Measurements from ENCODE around the gene ASTN2. TPM values are rescaled to one million over a fixed set of nuclear protein-coding genes. Genes with fewer than 3 reads are reported as not detected.

ASTN2 gene
- total RNA-seq, 1 experiment from 2014 or later = 11.5 TPM

GRCh38 chr9:117414220-117414905 lies 494 bp downstream of the ASTN2 start:
- DNase-seq (ENCODE audit: extremely low read depth, low read depth) = no peak

GRCh38 chr9:117413346-117414219 lies 1.3 kb downstream of the ASTN2 start:
- no peak for DNase-seq (ENCODE audit: extremely low read depth, low read depth)

- no peak for DNase-seq (ENCODE audit: extremely low read depth, low read depth)
Measured at GRCh38 chr9:117412841-117413240, 2.0 kb downstream of the ASTN2 start.

DNA sequence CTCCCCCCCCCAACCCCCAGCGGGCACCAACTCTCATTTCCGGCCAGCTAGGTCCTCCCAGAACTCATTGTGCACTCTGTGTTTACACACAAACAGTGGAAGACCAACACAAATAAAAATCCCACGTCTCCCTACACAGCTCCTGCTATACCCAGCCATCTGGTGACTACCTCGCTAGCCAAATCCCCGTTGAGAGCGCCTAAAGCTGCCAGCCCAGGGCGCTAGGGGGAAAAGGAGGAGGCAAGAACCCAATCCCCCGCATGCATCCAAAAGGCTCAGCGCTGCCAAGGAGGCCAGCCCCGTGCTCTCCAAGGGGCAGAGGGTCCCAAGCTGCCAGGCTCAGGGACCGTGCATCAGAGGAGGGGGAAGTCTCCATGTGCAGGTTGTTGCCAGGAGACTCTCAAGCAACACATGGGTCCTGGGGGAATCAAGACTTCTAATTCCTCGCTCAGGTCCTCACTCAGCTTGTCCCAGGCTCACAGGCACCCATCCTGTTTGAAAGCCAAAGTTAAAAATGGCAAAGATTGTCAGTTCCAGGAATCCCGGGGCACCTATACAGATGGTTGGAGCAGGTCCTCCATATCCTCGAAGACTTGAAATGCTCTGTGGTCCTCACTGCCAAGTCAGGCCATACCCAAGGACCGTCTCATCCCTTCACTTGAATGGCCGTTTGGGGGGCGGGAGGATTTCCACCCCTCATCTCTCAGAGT lies 2.7 kb downstream of the ASTN2 start:
- no peak for DNase-seq (ENCODE audit: extremely low read depth, low read depth)

- peak; percentile 59 for DNase-seq (ENCODE audit: extremely low read depth, low read depth)
Measured at GRCh38 chr9:117411547-117411946, 3.3 kb downstream of the ASTN2 start.

DNA sequence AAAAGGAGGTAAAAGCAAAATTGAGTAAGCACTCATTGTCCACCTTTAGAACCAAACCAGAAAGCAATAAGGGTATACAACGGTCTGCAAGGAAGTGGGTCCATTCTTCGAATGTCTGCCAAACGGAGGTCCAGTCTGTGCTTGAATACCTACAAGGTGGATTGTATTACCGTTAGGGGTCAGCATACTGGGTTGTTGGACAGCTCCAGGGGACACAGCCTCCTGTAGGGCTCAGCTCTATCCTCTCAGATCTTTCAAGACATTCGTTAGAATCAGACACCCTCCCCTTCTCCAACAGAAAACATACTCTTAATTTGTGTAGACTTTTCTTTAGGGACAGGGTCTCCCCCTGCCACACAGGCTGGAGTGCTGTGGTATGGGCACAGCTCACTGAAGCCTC lies 5.5 kb downstream of the ASTN2 start:
- no peak for DNase-seq (ENCODE audit: extremely low read depth, low read depth)

DNA sequence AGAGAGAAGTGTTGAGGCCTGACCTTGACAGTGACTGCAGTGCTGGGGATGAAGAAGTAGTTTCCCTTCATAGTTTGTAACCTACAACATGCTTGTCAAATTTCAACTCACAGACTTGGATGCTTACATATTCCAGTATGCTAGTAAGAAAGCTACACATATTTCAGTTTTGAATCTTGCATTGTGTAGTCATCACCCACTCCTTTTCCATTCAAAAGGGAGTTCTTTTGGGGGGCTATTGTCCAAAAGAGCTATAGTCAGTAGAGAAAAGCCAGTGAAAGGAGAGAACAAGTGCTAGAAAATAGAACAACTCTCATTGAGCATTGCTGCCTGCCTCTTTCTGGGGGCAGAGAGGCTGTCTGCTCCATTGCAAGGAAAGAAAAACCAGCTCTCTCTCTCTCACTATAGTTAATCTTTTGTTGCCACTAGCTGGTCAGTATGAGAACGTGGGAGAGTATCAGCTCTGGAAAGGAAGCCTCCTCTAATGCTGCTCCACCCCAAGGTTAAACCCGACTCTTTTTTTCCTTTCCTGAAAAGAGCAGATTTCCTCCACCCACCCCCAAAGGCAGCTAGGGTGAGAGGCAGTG lies 7.3 kb downstream of the ASTN2 start:
- no peak for DNase-seq (ENCODE audit: extremely low read depth, low read depth)

GRCh38 chr9:117405950-117406705 lies 8.7 kb downstream of the ASTN2 start:
- no peak for DNase-seq (ENCODE audit: extremely low read depth, low read depth)

- DNase-seq (ENCODE audit: extremely low read depth, low read depth) = no peak
Measured at GRCh38 chr9:117403848-117404247, 11.0 kb downstream of the ASTN2 start.

GRCh38 chr9:117403403-117403811 lies 11.4 kb downstream of the ASTN2 start:
- no peak for DNase-seq (ENCODE audit: extremely low read depth, low read depth)

DNA sequence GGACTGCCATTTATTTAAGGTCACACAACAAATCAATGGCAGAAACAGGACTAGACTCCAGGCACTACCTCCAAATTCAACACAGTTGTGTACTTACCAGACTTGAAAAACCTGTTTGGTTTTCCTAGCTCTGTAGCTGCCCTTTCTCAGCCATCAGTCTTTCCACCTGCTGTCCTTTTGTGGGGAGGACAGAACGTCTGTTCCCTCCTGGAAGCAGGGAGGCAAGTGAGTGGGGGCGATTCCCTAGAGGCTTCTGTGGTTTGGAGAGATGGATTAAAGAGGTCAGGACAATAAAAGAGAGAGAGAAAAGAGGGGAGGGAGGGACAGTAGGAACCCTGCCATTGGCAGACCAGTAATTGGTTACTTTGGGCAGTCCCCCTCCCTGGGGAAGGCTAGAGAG lies 14.7 kb downstream of the ASTN2 start:
- no peak for DNase-seq (ENCODE audit: extremely low read depth, low read depth)

DNA sequence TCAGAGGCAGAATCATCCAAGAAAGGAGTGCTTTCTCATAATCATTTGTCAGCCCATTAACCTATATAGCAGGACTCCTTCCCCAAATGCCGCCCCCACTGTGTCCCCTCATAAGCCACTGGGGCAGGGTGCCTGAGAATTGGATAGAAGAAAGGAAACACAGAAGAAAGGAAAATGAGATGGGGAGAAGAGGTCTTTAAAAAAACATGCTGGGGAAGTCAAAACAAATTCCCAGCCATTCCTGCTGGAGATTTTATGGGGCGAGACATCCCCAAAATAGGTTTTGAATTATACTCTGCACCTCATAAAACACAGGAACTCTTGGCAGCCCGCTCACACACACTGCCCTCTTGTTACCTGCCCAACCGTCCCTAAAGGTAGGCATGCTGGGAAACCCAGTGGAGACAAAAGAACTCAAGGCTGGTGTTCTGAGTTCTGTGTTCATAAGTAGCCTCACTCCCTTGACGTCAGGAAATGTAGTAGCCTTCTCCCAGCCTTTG lies 19.7 kb downstream of the ASTN2 start:
- DNase-seq (ENCODE audit: extremely low read depth, low read depth) = no peak

DNA sequence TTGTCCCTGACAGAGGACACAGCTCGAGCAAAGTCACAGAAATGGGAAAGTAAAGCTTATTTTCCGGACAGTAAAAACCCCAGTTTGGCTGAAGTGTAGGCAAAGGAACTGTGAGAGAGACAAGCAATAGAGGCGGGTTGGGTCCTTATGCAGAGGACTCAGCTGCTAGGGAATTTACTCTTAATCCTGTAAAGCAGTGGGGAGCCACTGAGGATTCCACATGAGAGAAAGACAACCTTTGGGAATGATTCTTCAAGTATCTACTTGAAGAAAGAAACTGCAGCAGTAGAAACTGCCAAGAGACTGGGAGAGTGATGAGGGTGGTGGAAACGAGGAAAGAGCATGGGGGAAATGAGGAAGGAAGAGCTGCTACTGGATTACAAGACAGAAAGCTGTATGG lies 20.2 kb downstream of the ASTN2 start:
- no peak for DNase-seq (ENCODE audit: extremely low read depth, low read depth)

DNA sequence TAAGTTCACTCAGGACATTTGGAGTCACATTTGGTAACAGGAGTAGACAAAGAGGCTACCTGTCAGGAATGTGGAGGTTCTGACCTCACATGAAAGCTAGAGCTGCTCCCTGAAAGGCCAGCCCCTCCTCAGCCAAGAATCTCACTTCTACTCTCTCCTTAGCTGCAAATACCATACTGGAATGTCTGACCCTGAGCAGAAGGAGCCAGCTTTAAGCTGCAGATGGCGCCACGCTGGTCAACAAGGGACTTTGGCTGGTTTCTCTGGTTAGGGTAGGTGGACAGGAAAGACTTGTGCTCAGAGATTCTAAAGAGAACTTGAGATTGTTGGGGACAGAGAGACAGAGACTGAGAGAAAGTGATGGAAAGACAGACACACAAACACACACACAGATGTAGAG lies 21.9 kb downstream of the ASTN2 start:
- no peak for DNase-seq (ENCODE audit: extremely low read depth, low read depth)

GRCh38 chr9:117387422-117387821 lies 27.4 kb downstream of the ASTN2 start:
- DNase-seq (ENCODE audit: extremely low read depth, low read depth) = no peak

- no peak for DNase-seq (ENCODE audit: extremely low read depth, low read depth)
Measured at GRCh38 chr9:117379341-117379740, 35.5 kb downstream of the ASTN2 start.

GRCh38 chr9:117377046-117377445 lies 37.8 kb downstream of the ASTN2 start:
- no peak for DNase-seq (ENCODE audit: extremely low read depth, low read depth)

DNA sequence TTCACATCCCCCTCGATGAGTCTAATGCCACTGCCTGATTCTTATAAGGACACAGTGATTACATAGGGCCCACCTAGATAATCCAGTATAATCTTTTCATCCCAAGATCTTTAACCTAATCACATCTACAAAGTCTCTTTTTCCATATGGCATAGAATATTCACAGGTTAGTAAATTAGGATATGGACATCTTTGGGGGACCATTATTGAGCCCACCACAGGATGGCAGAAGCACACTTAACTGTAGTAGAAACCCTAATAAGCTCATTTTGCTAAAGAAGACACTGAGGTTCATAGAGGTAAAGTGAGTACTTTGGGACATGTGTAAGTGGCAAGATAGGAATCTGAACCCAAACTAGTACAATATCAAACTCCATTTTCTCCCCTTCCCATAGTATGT lies 38.9 kb downstream of the ASTN2 start:
- DNase-seq (ENCODE audit: extremely low read depth, low read depth) = no peak

GRCh38 chr9:117374076-117374725 lies 40.7 kb downstream of the ASTN2 start:
- no peak for DNase-seq (ENCODE audit: extremely low read depth, low read depth)
